SJSA1 (cell line): ENCODE measurements around the gene LCN1. TPM values are rescaled to one million over a fixed set of nuclear protein-coding genes. Genes with fewer than 3 reads are reported as not detected.
A peak's percentile ranks its signal among the peaks of the same experiment; 100 is the strongest.

Source experiments
- DNase-seq, 2 experiments: peaks; one replicate each; pipeline ENCODE4 v3.0.0-alpha.2; 2015 to 2020; ENCODE audit warnings: low spot score in 2 of 2, low read depth in 1 of 2
- H3K27ac ChIP-seq: fragments of 250-450 bp; sonication (Bioruptor Pico); 2 replicates; pipeline ENCODE4 v1.5.1; 2020; ENCODE audit warnings: mild to moderate bottlenecking, moderate library complexity
- H3K27me3 ChIP-seq: fragments of 250-450 bp; sonication (Bioruptor Pico); replicated peaks from 2 replicates; pipeline ENCODE4 v1.5.1; 2020; ENCODE audit warnings: mild to moderate bottlenecking, moderate library complexity
- H3K36me3 ChIP-seq: fragments of 250-450 bp; sonication (Bioruptor Pico); 2 replicates; pipeline ENCODE4 v1.5.1; 2020; ENCODE audit warnings: mild to moderate bottlenecking
- H3K4me1 ChIP-seq: fragments of 250-450 bp; sonication (Bioruptor Pico); replicated peaks from 2 replicates; pipeline ENCODE4 v1.6.1; 2021; ENCODE audit warnings: mild to moderate bottlenecking
- H3K4me3 ChIP-seq: fragments of 250-450 bp; sonication (Bioruptor Pico); 2 replicates; pipeline ENCODE4 v1.5.1; 2020; ENCODE audit warnings: mild to moderate bottlenecking
- H3K9me3 ChIP-seq: fragments of 250-450 bp; sonication (Bioruptor Pico); replicated peaks from 2 replicates; pipeline ENCODE4 v1.5.1; 2020; ENCODE audit warnings: mild to moderate bottlenecking
- total RNA-seq: library from RNA; depleted of rRNA; stranded (reverse); fragments of >200 nt; shearing (Covaris generic); gene quantifications from 2 replicates; pipeline ENCODE4 v1.2.3, GENCODE V29; 2014; rRNA removed

The LCN1 gene
- total RNA-seq, result not detected in 2 replicates

DNA sequence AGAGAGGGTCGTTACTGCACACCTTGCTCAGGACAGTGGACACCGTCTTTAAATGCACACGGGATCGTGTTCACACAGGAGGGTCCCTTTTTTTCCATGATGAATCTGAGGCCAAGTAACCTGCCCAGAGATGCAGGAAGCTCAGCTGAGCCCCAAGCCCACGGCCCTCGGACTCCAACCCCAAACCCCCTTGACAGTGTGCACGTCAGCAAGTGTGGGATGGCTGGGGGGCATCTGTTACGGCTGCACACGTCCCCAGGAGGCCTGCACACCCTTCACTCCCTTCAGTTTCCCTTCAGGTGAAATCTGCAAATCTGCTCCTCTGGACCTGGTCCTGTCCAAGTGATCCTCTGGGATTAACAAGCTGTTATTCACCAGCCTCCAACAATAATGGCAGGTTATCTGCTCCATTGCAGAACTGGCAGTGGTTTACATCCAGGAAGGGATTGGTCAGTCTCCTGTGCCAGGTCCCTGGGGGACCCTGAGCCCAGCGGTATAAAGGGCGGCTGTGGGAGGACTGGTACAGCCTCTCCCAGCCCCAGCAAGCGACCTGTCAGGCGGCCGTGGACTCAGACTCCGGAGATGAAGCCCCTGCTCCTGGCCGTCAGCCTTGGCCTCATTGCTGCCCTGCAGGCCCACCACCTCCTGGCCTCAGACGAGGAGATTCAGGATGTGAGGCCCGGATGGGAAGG, at the start of gene LCN1:
Gene LCN1, plus strand, starts transcription at position 525 of the 692 bp plus-strand sequence. Its CDS starts 58 bp downstream, at position 583.
- DNase-seq, result peak in 1 of 2 experiments; percentile 21
- Histone ChIP-seq H3K36me3 (no peaks in the 10 kb centered on the region), H3K27ac (no peak within 1 kb of the TSS), H3K4me3 (no peak within 1 kb of the TSS), H3K27me3 (0 out of 2 replicates have a peak, but pooled peaks cover 2% of the 10 kb centered on the region), H3K4me1 (no peaks in the 10 kb centered on the region), H3K9me3 (no peaks in the 10 kb centered on the region)

- Histone ChIP-seq H3K36me3 (no peaks in the 10 kb centered on the region), H3K4me3 (no peak overlapping the region)
- DNase-seq, result no peak
Observed at GRCh38 chr9:135471791-135472640, 49.2 kb upstream of the LCN1 start.

DNA sequence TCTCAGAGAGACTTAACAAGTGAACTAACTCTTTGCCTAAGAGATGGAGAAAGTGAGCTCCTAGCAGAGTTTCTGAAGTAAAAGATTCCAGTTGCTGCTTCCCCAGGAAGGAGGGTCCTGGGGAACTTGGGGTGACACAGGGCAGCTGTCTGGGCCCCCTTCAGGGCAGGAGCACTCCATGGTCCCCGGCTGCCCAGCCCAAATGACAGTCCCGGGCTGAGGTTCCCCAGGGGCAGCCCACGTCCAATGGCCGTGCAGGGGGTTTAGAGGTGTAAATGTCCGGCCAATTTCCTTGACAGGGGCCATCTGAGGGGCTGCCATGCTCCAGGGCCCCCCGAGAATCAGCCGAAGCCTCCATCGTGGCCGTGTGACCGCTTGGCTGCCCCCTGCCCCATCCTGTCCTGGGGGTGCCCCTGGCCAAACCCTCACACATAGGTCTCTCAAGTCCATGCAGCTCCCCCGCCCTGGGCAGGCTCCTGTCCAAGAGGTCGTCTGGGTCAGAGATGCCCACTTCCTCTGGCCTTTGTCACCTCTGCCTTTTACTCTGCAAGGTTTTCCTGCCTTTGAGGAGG, 47.2 kb upstream of the LCN1 start:
- no peak for DNase-seq

More at GRCh38 chr9:135471791-135472640, 49.2 kb upstream of the LCN1 start:
- no peaks in the 10 kb centered on the region for H3K27me3 ChIP-seq
- peaks cover 17% of the 10 kb centered on the region for H3K4me1 ChIP-seq
- no peaks in the 10 kb centered on the region for H3K9me3 ChIP-seq
- H3K27ac ChIP-seq, result no peak overlapping the region

GRCh38 chr9:135474915-135475314, 46.3 kb upstream of the LCN1 start:
- no peak overlapping the region for H3K27ac ChIP-seq
- no peak overlapping the region for H3K4me3 ChIP-seq
- no peaks in the 10 kb centered on the region for H3K27me3 ChIP-seq
- no peaks in the 10 kb centered on the region for H3K9me3 ChIP-seq
- no peaks in the 10 kb centered on the region for H3K36me3 ChIP-seq
- H3K4me1 ChIP-seq, result peaks cover 7% of the 10 kb centered on the region
- no peak for DNase-seq

More for the DNA sequence above, 47.2 kb upstream of the LCN1 start:
- H3K9me3 ChIP-seq, result no peaks in the 10 kb centered on the region
- H3K36me3 ChIP-seq, result no peaks in the 10 kb centered on the region
- peaks cover 10% of the 10 kb centered on the region for H3K4me1 ChIP-seq
- H3K27ac ChIP-seq, result no peak overlapping the region
- H3K4me3 ChIP-seq, result no peak overlapping the region
- H3K27me3 ChIP-seq, result no peaks in the 10 kb centered on the region

DNA sequence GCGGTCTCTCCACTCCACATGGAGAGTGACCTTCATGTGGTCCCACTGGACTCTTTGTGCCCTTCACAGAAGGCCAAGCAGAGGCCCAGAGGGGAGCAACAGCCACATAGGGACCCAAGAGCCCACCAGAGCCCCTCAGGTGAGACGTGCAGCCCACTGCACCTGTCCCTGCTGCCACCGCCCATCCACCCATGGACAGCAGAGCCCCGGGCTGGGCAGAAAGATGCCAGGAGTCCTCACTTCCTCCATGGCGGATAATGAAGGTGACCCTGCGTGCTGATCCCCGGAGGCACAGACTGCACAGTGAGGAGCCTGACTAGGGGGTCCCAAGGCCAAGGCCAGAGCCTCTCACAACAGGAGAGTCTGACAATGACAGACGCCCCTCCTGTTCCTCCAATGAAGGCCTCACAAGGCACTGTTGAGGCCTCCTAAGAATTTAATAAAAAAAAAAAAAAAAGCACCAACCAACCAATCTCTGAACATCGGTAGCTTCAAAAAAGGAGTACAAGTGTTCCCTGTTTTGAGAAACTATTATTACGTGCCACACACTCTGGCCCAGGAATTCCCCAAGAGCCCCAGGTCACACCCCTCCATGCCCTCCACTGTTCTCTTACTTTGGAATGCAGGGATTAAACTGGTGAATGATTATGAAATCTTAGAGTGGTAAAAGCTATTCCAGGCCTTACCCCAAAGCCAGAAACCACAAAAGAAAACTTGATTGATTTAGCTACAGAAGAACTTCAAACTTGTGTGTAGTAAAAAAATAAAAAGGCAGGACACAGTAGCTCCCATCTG, 44.5 kb upstream of the LCN1 start:
- no peak for DNase-seq
- Histone ChIP-seq H3K4me1 (peaks cover 13% of the 10 kb centered on the region), H3K9me3 (no peaks in the 10 kb centered on the region), H3K36me3 (peaks cover 9% of the 10 kb centered on the region; the same call in 1 of the 2 replicates), H3K27me3 (no peaks in the 10 kb centered on the region), H3K4me3 (no peak overlapping the region), H3K27ac (no peak overlapping the region)

GRCh38 chr9:135478191-135478590, 43.0 kb upstream of the LCN1 start:
- DNase-seq, result no peak
- H3K4me1 ChIP-seq, result peaks cover 13% of the 10 kb centered on the region
- no peaks in the 10 kb centered on the region for H3K9me3 ChIP-seq
- no peaks in the 10 kb centered on the region for H3K27me3 ChIP-seq
- no peak overlapping the region; the same call in 1 of the 2 replicates for H3K4me3 ChIP-seq
- peaks cover 9% of the 10 kb centered on the region; the same call in 1 of the 2 replicates for H3K36me3 ChIP-seq
- no peak overlapping the region for H3K27ac ChIP-seq

GRCh38 chr9:135478829-135479468, 42.3 kb upstream of the LCN1 start:
- Histone ChIP-seq H3K27me3 (no peaks in the 10 kb centered on the region), H3K4me1 (peaks cover 13% of the 10 kb centered on the region), H3K27ac (no peak overlapping the region), H3K9me3 (no peaks in the 10 kb centered on the region), H3K4me3 (peak overlapping the region; percentile 50), H3K36me3 (peaks cover 10% of the 10 kb centered on the region; the same call in 1 of the 2 replicates)
- peak in 1 of 2 experiments; percentile 10 for DNase-seq

DNA sequence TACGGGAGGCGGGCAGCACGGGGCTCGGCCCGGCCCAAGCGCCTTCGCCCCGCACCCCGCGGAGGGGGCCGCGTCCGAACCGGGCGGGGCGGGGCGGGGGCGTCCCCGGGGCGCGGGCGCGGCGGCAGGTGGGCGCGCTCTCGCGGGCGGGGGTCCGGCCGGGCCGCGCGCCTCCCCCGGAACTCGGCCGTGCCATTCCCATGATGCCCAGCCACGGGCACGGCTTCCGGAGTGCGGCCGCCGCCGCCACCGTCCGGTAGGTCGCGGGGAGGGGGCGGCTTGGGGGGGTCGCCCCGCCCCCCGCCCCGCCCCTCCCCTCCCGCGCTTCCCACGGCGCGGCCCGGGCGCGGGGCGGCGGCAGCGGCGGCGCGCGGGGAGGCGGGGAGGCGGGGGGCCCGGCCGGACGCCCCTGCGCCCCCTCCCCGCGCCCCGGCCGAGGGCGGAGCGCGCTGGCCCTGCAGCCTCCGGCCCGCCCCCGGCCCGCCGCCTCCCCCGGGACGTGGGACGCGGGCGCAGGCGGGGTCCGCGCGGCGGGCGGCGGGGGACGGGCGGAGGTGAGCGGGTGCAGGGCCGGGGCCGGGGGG, 41.7 kb upstream of the LCN1 start, which contains the start of gene PPP1R26:
Gene PPP1R26, plus strand, starts transcription at position 314 of the 584 bp plus-strand sequence. CDS start 4,729 bp downstream, outside the sequence.
- no peak within 1 kb of the TSS for H3K27ac ChIP-seq
- H3K4me3 ChIP-seq, result peak within 1 kb of the TSS; percentile 87
- H3K9me3 ChIP-seq, result no peaks in the 10 kb centered on the region
- DNase-seq, result no peak
- H3K36me3 ChIP-seq, result peaks cover 13% of the 10 kb centered on the region
- peaks cover 13% of the 10 kb centered on the region for H3K4me1 ChIP-seq
- no peaks in the 10 kb centered on the region for H3K27me3 ChIP-seq

DNA sequence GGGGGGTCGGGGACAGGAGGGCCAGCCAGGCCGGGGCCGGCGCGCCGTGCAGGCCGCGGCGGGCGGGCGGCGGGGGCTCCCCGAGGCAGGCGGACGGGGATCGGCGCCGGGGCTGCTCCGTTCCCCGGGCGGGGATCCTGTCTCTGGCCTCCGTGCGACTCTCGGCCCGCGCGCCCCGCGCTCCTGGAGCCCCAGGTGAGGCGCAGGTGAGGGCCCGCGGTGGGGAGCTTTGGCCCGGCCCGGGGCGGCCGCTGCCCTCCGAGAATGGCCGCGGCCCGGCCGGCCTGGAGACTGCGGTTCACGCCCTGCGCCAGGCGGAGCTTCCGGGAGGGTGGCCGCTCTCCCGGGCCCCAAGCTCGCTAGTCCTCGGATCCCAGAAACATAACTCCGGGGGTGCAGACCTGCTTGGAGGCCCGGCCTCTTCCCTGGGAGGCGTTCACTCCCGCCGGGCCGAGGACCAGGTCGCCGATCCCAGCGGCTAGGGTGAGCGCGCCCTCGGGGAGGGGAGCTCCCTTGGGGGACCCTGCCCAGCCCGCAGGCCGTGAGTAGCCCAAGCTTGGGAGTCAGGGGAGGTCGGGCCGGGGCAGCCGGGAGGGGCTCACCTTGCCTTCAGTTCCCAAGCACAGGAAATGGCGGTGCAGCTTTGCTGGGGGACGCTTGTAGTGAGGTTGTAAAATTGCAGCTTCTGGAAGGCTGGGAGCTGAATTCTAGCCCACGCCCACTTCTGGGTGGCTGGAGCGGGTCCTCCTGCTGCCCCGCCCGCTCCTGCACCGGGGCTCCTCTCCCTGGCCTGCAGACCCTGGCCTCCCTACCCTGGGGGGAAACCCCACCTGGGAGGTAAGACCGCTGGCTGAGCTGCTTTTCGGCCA, 40.9 kb upstream of the LCN1 start:
- H3K27me3 ChIP-seq, result no peaks in the 10 kb centered on the region

DNA sequence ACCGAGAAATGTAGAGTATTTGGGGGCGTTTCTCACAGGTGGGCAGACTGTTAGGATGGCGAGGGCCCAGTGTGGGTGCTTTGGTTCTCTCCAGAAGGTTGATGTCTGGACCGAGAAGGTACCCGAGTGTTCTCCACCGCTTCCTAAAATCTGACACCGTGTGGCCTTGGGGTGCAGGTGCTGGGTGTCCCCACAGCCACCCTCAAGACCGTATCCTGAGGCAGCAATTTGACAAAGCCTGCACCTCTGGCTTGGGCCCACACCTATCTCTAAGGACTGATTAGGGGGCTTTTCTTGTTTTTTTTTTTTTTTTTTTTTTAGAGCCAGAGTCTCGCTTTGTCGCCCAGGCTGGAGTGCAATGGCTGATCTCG, 40.3 kb upstream of the LCN1 start:
- no peak for DNase-seq
- peaks cover 20% of the 10 kb centered on the region for H3K36me3 ChIP-seq
- peaks cover 13% of the 10 kb centered on the region for H3K4me1 ChIP-seq
- H3K27ac ChIP-seq, result no peak overlapping the region
- no peaks in the 10 kb centered on the region for H3K9me3 ChIP-seq
- H3K4me3 ChIP-seq, result peak overlapping the region; percentile 87
- no peaks in the 10 kb centered on the region for H3K27me3 ChIP-seq

More for the DNA sequence above, 40.9 kb upstream of the LCN1 start:
- H3K4me1 ChIP-seq, result peaks cover 13% of the 10 kb centered on the region
- DNase-seq, result peak in 1 of 2 experiments; percentile 25
- peak overlapping the region; percentile 87 for H3K4me3 ChIP-seq
- H3K27ac ChIP-seq, result no peak overlapping the region
- H3K36me3 ChIP-seq, result peaks cover 17% of the 10 kb centered on the region
- H3K9me3 ChIP-seq, result no peaks in the 10 kb centered on the region

GRCh38 chr9:135482015-135482754, 39.1 kb upstream of the LCN1 start:
- Histone ChIP-seq H3K27ac (no peak overlapping the region), H3K27me3 (no peaks in the 10 kb centered on the region), H3K9me3 (no peaks in the 10 kb centered on the region), H3K36me3 (peaks cover 27% of the 10 kb centered on the region), H3K4me3 (no peak overlapping the region), H3K4me1 (peaks cover 13% of the 10 kb centered on the region)
- DNase-seq, result no peak
